HG03108 (cell line): ENCODE results near the gene ADGRV1.
"Not testable (repeated sequence)": the region's sequence is repeated elsewhere in the genome, so short reads cannot be mapped to it uniquely, and the experiment has no call there.

ENCODE experiments used
- ATAC-seq: cut with Tn5 transposase; IDR thresholded peaks from one replicate; pipeline ENCODE4 v1.9.1; 2021; ENCODE audit warnings: moderate library complexity; ENCODE audit not compliant: unreplicated experiment

ADGRV1 gene

DNA sequence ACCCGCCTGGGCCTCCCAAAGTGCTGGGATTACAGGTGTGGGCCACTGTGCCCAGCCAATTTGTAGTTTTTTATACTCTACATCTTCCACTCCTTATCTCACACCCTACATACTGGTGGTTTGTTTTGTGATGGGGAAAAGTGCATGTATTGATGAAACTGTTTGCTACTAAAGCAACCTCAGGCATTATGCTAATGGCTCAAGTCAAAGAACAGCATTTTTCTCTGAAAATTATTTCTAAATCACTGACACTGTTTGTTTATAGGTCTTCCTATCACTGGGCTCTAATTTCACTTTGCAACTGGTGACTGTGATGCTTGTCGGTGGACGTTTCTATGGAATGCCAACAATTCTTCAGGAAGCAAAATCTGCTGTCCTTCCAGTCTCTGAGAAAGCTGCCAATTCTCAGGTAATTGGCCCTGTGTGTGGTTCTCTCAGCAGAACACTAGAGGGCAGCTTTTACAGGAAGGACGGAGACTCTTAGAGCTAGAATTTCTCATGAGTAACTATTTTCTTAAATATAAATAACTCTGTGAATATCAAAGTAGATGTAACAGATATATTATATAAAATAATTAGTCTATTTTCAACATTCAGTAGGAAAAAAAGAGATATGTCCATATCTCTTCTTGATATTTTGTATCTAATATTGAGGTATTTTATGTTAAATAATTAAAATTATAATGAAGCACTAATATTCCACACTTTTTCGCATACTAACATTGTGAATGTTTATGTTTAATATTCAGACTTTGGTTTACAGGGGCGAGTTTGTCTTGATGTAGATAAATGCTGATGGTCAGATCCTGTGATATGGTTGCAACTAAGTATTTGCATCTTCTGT is 244.1 kb downstream of the ADGRV1 start:
- ATAC-seq: no peak

- no peak for ATAC-seq
Observed at GRCh38 chr5:90803381-90803780, 244.8 kb downstream of the ADGRV1 start.

- no peak for ATAC-seq
Observed at GRCh38 chr5:90803876-90804275, 245.3 kb downstream of the ADGRV1 start.

DNA sequence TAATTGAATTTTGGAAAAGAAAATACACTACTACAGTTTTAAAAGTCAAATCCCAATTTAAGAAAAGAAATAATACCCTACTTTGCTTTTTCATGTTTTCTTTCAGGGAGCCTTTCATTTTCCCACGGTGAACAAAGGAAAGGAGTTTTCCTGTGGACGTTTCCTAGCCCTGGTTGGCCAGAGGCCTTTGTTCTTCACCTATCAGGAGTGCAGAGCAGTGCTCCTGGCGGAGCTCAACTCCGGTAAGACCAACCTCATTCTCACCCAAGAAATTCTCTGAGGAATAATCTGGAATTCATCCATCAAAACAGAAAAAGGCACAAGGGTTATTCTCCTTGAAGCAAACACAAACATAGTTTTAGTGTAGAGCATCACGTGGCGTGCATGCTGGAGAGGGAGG is 248.9 kb downstream of the ADGRV1 start:
- no peak for ATAC-seq

DNA sequence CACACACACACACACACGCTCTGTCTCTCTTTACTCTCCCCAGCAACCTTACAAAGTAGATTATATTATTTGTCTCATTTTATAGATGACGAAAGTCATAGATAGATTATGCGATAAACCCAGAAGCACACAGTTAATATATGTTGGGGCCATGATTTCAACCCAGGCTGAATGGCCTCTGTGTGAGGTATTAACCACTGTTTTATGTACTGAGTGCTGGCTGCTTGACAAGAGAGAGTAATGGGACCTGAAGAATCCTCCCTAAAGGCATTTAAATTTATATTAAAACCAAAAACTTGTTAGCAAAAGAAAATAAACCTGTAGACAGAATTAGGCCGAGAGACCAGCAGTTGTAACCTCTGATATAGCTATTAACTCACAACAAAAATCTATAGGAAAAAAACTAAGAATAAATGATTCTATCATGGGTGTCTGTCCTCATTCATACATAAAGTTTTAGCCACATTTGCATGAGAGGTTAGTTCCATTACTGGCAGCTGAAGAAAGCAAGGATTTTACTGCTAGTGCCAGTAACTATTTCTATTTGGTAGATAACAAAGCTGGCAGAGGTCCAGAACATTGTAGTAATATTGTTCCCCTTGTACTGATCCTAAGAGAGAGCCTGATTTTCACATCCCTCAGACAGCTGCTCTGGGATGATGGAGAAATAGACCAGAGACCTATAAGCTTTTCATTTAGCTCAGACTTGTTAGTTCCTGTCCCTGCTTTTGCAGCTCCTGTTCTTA is 250.9 kb downstream of the ADGRV1 start:
- no peak for ATAC-seq

DNA sequence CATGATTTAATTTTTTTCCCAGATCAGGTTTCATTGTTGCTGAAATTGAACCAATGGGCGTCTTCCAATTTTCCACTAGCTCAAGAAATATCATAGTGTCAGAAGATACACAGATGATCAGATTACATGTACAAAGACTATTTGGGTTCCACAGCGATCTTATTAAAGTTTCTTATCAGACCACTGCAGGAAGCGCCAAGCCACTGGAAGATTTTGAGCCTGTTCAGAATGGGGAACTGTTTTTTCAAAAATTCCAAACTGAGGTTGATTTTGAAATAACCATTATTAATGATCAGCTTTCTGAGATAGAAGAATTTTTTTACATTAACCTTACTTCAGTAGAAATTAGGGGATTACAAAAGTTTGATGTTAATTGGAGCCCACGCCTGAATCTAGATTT is 251.6 kb downstream of the ADGRV1 start:
- ATAC-seq: no peak

DNA sequence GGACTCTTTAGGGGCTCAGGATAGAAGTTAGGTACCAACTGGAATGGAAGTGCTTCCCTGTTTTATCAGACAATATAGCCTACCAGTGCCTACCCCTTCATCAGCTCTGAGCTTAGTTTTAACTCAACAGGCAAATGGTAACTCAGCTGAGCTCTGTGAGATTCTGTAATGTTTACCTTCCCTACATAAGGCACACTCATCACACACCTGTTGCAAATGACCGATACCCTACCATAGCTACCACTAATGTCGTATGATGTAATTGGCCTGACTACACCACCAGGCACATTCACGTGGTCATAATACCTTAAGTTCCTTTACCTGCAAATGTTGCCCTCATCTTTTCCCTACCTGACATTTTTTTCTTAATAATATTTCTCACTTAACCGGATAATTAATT is 254.8 kb downstream of the ADGRV1 start:
- ATAC-seq: no peak

- not testable (repeated sequence) for ATAC-seq
Observed at GRCh38 chr5:90822062-90822461, 263.5 kb downstream of the ADGRV1 start.

DNA sequence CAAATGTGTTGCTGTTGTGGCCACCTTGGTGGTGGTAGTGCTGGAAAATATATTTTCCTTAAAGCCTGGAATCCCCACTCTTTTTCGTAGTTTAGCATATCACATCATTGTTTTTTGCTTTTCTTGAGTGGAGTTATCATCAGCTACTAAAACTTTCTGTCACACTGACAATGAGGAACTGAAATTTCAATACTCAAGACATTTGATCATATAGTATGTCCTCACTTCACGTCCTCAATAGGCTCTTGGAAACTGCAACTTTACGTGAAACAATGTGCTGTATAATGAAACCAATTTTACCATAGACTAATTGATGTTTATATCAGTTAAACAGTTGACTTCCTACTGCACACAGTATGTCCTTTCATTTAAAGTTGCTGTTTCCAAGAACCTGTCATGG is 265.8 kb downstream of the ADGRV1 start:
- ATAC-seq: no peak

- ATAC-seq: no peak
Observed at GRCh38 chr5:90830058-90830457, 271.5 kb downstream of the ADGRV1 start.

- ATAC-seq: no peak
Observed at GRCh38 chr5:90833753-90834152, 275.2 kb downstream of the ADGRV1 start.

- ATAC-seq: no peak
Observed at GRCh38 chr5:90834711-90835110, 276.1 kb downstream of the ADGRV1 start.

- no peak for ATAC-seq
Observed at GRCh38 chr5:90843443-90843842, 284.8 kb downstream of the ADGRV1 start.

GRCh38 chr5:90844931-90845330 is 286.3 kb downstream of the ADGRV1 start:
- no peak for ATAC-seq

GRCh38 chr5:90845723-90846554 is 287.3 kb downstream of the ADGRV1 start:
- ATAC-seq: no peak

- not testable (repeated sequence) for ATAC-seq
Observed at GRCh38 chr5:90847606-90848005, 289.0 kb downstream of the ADGRV1 start.

GRCh38 chr5:90849939-90850338 is 291.3 kb downstream of the ADGRV1 start:
- ATAC-seq: no peak

- no peak for ATAC-seq
Observed at GRCh38 chr5:90852531-90852930, 293.9 kb downstream of the ADGRV1 start.

DNA sequence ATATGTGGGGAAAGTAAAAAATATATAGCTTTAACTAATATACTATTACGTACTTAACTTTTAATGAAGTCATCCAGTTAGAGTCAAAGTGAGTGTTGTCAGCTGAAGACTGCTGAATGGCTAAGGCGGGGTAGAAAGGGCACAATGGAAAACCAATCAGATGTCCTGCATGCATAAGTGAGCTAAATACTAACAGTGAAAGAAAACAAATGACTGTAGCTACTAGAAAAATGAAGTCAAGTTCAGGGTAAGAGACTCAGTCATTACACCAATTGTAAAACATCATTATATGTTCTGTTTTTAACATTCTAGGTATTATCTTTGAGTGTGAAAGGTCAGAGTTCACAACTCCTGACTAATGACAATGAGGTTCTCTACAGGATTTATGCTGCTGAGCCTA is 295.2 kb downstream of the ADGRV1 start:
- ATAC-seq: no peak

DNA sequence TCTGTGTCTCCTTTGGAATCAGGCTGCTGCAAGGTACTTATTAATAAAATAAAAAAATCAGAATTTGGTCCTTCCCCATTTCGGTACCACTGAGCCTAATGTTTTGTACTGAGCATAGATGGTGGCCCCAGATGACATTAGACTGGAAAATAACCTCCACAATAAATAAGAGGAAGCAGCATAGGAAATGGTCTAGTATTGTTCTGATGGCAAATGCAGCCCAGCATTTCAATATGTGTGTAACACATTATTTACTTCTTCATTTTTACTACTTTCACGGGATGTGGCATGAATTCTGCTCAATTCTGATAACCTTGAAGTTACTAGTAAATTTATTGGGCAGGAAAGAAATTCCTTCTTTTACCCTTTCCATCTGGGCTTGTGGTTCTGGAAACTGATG is 295.6 kb downstream of the ADGRV1 start:
- no peak for ATAC-seq

GRCh38 chr5:90855296-90856010 is 296.9 kb downstream of the ADGRV1 start:
- ATAC-seq: no peak
